ENCODE measurements around the gene ALKBH1.

DNA sequence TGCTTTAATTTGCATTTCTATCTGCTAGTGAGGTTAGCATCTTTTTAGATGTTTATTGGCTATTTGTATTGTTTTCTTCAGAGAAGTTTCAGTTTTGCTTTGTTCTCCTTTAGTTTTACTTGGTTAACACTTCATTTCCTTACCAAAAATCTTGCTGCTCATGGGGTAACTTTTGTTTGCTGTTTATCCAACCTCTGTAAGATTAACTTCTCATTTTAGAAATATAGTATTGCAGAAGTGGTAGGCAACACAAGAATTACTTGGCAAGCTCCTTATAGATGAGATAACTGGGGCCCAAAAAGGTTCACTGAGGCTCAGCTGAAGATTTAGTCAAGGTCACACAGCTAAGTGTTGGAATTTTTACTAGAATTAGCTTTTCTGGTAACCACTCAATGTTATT, 40.5 kb downstream of the ALKBH1 start:
- TF ChIP-seq, protein P1, sequence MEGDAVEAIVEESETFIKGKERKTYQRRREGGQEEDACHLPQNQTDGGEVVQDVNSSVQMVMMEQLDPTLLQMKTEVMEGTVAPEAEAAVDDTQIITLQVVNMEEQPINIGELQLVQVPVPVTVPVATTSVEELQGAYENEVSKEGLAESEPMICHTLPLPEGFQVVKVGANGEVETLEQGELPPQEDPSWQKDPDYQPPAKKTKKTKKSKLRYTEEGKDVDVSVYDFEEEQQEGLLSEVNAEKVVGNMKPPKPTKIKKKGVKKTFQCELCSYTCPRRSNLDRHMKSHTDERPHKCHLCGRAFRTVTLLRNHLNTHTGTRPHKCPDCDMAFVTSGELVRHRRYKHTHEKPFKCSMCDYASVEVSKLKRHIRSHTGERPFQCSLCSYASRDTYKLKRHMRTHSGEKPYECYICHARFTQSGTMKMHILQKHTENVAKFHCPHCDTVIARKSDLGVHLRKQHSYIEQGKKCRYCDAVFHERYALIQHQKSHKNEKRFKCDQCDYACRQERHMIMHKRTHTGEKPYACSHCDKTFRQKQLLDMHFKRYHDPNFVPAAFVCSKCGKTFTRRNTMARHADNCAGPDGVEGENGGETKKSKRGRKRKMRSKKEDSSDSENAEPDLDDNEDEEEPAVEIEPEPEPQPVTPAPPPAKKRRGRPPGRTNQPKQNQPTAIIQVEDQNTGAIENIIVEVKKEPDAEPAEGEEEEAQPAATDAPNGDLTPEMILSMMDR (IDR thresholded peaks at IDR 0.05) = no peak
- no peak for TF ChIP-seq POLR2A (IDR thresholded peaks at IDR 0.05)
